Measurements from ENCODE around the gene ANTXR1. TPM values are rescaled to one million over a fixed set of nuclear protein-coding genes. Genes with fewer than 3 reads are reported as not detected.

The ANTXR1 gene
- total RNA-seq, 1 experiment from 2014 or later = 33.1 TPM

DNA sequence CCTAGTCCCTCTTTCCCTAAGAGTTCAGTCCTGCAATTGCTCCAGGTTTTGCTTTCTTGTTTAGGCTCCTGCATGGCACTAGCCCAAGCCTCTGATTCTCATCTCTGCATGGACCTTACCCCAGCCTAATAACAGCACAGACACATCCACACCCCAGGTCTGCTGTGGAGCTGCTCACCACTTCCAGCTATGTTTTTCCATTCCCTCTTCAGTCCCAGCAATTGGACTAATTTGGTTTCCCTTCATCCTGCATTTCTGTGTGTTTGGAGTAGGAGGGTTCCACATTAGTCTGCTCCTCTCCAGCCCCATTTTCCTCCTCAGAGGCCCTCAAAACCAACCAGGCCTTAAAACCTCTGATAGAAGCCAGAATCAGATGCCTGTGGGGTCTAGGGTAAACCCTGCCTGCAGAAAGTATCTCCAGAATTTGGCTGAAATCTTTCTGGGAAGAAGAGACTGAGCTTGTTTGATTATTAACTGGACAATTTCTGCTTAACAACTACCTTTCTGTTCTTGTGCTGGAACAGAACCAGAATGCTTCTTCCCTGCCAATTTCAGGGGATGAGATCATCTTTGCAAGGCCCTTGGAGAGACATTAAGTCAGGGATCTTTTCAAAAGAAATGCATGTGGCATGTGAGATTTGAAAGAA, 278.1 kb downstream of the ANTXR1 start:
- no peaks in the 10 kb centered on the region for H3K27me3 Mint-ChIP-seq (ENCODE audit: insufficient read depth, unreplicated experiment)
- no peaks in the 10 kb centered on the region for H3K36me3 Mint-ChIP-seq (ENCODE audit: insufficient read depth, unreplicated experiment)
- no peaks in the 10 kb centered on the region for H3K9me3 Mint-ChIP-seq (ENCODE audit: unreplicated experiment)
- H3K27ac Mint-ChIP-seq (ENCODE audit: low read depth, unreplicated experiment) = no peak overlapping the region
- CTCF ChIA-PET = interaction anchor here (0.7 to 2.1 kb wide), 3 partner anchors 15 to 276 kb away, joined by 3 to 10 read pairs (median 4); no protein-coding TSS in a partner anchor
- intact Hi-C loops (cut with micrococcal nuclease) = no loop called here
- no TSS peak for BruUV-seq (replicated peaks)
- DNase-seq (ENCODE audit: unreplicated experiment) = no peak
- TF ChIP-seq, protein P1, sequence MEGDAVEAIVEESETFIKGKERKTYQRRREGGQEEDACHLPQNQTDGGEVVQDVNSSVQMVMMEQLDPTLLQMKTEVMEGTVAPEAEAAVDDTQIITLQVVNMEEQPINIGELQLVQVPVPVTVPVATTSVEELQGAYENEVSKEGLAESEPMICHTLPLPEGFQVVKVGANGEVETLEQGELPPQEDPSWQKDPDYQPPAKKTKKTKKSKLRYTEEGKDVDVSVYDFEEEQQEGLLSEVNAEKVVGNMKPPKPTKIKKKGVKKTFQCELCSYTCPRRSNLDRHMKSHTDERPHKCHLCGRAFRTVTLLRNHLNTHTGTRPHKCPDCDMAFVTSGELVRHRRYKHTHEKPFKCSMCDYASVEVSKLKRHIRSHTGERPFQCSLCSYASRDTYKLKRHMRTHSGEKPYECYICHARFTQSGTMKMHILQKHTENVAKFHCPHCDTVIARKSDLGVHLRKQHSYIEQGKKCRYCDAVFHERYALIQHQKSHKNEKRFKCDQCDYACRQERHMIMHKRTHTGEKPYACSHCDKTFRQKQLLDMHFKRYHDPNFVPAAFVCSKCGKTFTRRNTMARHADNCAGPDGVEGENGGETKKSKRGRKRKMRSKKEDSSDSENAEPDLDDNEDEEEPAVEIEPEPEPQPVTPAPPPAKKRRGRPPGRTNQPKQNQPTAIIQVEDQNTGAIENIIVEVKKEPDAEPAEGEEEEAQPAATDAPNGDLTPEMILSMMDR (IDR thresholded peaks at IDR 0.05; ENCODE audit: unreplicated experiment) = no peak
- POLR2A ChIA-PET = interaction anchor here (0.7 to 1.0 kb wide), 2 partner anchors 26 to 267 kb away, joined by 3 read pairs; no protein-coding TSS in a partner anchor
- H3K4me1 Mint-ChIP-seq (ENCODE audit: insufficient read depth, unreplicated experiment) = peaks cover 9% of the 10 kb centered on the region
- no peak overlapping the region for H3K4me3 Mint-ChIP-seq (ENCODE audit: unreplicated experiment)

- CTCF ChIA-PET = interaction anchor here (0.7 to 2.1 kb wide), 3 partner anchors 15 to 277 kb away, joined by 3 to 10 read pairs (median 4); no protein-coding TSS in a partner anchor
- Mint-ChIP-seq H3K27ac (ENCODE audit: low read depth, unreplicated experiment) (no peak overlapping the region), H3K9me3 (ENCODE audit: unreplicated experiment) (no peaks in the 10 kb centered on the region), H3K36me3 (ENCODE audit: insufficient read depth, unreplicated experiment) (no peaks in the 10 kb centered on the region), H3K4me1 (ENCODE audit: insufficient read depth, unreplicated experiment) (peaks cover 9% of the 10 kb centered on the region), H3K27me3 (ENCODE audit: insufficient read depth, unreplicated experiment) (no peaks in the 10 kb centered on the region), H3K4me3 (ENCODE audit: unreplicated experiment) (no peak overlapping the region)
- DNase-seq (ENCODE audit: unreplicated experiment) = no peak
- intact Hi-C loops (cut with micrococcal nuclease) = no loop called here
- POLR2A ChIA-PET = interaction anchor here (0.7 to 1.0 kb wide), 2 partner anchors 27 to 267 kb away, joined by 3 read pairs; no protein-coding TSS in a partner anchor
- no TSS peak for BruUV-seq (replicated peaks)
- TF ChIP-seq, protein P1 (IDR thresholded peaks at IDR 0.05; ENCODE audit: unreplicated experiment) = no peak
These were observed 278.7 kb downstream of the ANTXR1 start for GRCh38 chr2:69291721-69292120.

DNA sequence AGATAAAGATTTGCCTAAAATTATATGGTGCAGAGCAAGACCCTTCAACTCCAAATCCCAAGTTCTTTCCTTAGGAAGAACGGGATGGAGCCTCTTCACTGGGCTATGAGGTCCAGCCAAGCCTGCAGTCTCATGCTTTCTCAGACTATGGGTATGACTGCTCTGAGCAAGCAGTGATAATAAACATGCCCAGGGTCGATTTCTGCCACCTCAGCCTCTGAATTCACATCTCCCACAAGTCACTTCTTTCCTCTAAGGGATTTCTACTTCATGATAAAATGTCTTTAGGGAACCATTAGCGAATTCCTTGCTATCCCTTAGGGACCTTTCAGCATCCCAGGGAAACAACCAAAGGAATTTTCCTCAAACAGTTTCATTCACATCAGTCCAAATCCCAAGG, 279.3 kb downstream of the ANTXR1 start:
- no peaks in the 10 kb centered on the region for H3K27me3 Mint-ChIP-seq (ENCODE audit: insufficient read depth, unreplicated experiment)
- no peaks in the 10 kb centered on the region for H3K36me3 Mint-ChIP-seq (ENCODE audit: insufficient read depth, unreplicated experiment)
- no peak for DNase-seq (ENCODE audit: unreplicated experiment)
- no peaks in the 10 kb centered on the region for H3K9me3 Mint-ChIP-seq (ENCODE audit: unreplicated experiment)
- BruUV-seq (replicated peaks) = no TSS peak
- ChIA-PET CTCF (interaction anchor here (0.6 to 2.1 kb wide), 3 partner anchors 13 to 116 kb away, joined by 3 to 10 read pairs (median 3); no protein-coding TSS in a partner anchor), POLR2A (no interaction called here)
- intact Hi-C loops (cut with micrococcal nuclease) = no loop called here
- no peak overlapping the region for H3K4me3 Mint-ChIP-seq (ENCODE audit: unreplicated experiment)
- TF ChIP-seq, protein P1 (IDR thresholded peaks at IDR 0.05; ENCODE audit: unreplicated experiment) = no peak
- peaks cover 9% of the 10 kb centered on the region for H3K4me1 Mint-ChIP-seq (ENCODE audit: insufficient read depth, unreplicated experiment)
- H3K27ac Mint-ChIP-seq (ENCODE audit: low read depth, unreplicated experiment) = no peak overlapping the region

- TF ChIP-seq, protein P1 (IDR thresholded peaks at IDR 0.05; ENCODE audit: unreplicated experiment) = no peak
- Mint-ChIP-seq H3K27ac (ENCODE audit: low read depth, unreplicated experiment) (no peak overlapping the region), H3K4me1 (ENCODE audit: insufficient read depth, unreplicated experiment) (peaks cover 28% of the 10 kb centered on the region), H3K27me3 (ENCODE audit: insufficient read depth, unreplicated experiment) (no peaks in the 10 kb centered on the region), H3K4me3 (ENCODE audit: unreplicated experiment) (no peak overlapping the region), H3K9me3 (ENCODE audit: unreplicated experiment) (no peaks in the 10 kb centered on the region), H3K36me3 (ENCODE audit: insufficient read depth, unreplicated experiment) (no peaks in the 10 kb centered on the region)
- intact Hi-C loops (cut with micrococcal nuclease) = no loop called here
- BruUV-seq (replicated peaks) = no TSS peak
- no peak for DNase-seq (ENCODE audit: unreplicated experiment)
- ChIA-PET POLR2A (no interaction called here), CTCF (no interaction called here)
These were observed 283.4 kb downstream of the ANTXR1 start for GRCh38 chr2:69296421-69296820.
